Central memory CD8-positive, alpha-beta T cell (primary cell): Measurements from ENCODE around the gene FSTL4.

ENCODE experiments used
- ATAC-seq: fragments of 150-1000 bp; cut with Tn5 transposase; replicated peaks from 2 replicates; pipeline ENCODE4 v1.10.0; 2022; ENCODE audit warnings: mild to moderate bottlenecking, moderate FRiP score, moderate number of reproducible peaks; ENCODE audit not compliant: poor library complexity, severe bottlenecking; ENCODE audit errors: extremely low read depth
- DNase-seq, 2 donors: peaks; one replicate each; pipeline ENCODE4 v3.0.0; 2021; ENCODE audit warnings: low spot score in 2 of 2
- H3K27ac Mint-ChIP-seq: one replicate; pipeline ENCODE4 v1.8.0; 2022; ENCODE audit warnings: low read depth, mild to moderate bottlenecking, moderate library complexity, mixed read lengths
- H3K27me3 Mint-ChIP-seq: one replicate; pipeline ENCODE4 v1.8.0; 2022; ENCODE audit warnings: mixed read lengths
- H3K36me3 Mint-ChIP-seq: one replicate; pipeline ENCODE4 v1.8.0; 2022; ENCODE audit warnings: mild to moderate bottlenecking, moderate library complexity, mixed read lengths; ENCODE audit not compliant: insufficient read depth
- H3K4me1 Mint-ChIP-seq: one replicate; pipeline ENCODE4 v1.8.0; 2022; ENCODE audit warnings: mixed read lengths
- H3K4me3 Mint-ChIP-seq: one replicate; pipeline ENCODE4 v1.8.0; 2022; ENCODE audit warnings: mild to moderate bottlenecking, moderate library complexity, mixed read lengths
- H3K9me3 Mint-ChIP-seq: one replicate; pipeline ENCODE4 v1.8.0; 2022; ENCODE audit warnings: mixed read lengths

Gene FSTL4

DNA sequence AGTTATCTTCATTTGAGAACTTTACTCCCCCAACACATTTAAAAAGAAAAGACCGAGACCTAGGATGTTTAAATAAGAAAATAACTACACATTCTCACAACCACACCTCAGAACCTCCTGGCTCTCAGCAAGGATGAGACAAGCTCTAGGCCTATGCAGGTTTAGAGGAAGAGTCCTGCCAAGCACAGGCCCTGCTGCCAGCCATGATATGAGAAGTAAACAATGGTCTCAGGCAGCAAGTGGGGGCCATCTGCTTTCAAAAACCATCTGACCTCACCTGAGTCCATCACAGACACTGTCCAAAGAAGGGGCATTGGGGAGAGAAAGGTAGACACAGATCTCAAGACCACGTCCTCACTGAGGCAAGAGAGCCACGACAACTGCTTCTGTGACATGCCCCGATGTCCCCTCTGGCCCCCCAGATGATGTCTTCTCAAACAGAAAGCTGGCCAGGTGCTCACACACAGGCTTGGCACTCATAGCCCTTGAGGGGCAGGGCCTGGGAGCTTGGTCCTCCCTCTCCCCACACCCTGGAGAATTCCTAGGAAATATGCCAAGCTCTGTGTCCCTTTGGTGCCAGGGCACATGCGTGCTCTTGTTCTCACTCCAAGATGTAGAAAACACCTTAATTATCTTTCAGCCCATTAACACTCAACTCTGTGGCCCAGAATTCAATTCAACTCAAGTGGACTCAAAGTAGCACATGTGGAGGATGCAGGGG, 150.4 kb downstream of the FSTL4 start:
- ATAC-seq (no peak), DNase-seq (no peak)
- Mint-ChIP-seq H3K4me1 (peaks cover 6% of the 10 kb centered on the region), H3K27ac (no peak overlapping the region), H3K9me3 (no peaks in the 10 kb centered on the region), H3K27me3 (no peaks in the 10 kb centered on the region), H3K36me3 (peaks cover 2% of the 10 kb centered on the region), H3K4me3 (no peak overlapping the region)

DNA sequence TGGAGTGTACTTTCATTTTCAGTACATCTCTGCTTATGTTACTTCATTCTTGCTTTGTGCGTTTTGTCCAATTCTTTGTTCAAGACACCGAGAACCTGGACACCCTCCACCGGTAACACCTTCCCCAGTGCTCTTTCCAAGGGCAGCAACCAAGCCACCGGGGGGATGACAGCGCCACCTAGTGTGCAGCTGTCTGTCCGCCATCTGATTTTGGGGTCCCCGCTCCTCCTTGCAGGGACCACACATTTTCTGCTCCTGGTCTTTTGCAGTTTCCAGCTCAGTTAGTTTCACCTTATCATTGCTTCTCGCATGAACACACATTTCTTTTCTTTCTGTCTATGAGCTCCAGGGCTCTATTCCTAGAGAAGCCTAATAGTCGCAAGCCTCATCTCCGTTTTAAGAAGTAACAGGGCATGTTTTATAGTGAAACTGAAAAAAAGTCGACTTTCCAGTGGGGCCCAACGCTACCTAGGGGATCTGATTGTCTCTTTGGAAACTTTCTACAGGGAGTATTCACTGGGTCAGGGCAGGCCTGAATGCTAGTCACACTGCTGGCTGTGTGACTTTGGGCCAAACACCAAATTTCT, 152.1 kb downstream of the FSTL4 start:
- no peaks in the 10 kb centered on the region for H3K36me3 Mint-ChIP-seq
- H3K27ac Mint-ChIP-seq = no peak overlapping the region
- H3K27me3 Mint-ChIP-seq = no peaks in the 10 kb centered on the region
- H3K4me3 Mint-ChIP-seq = no peak overlapping the region
- peaks cover 6% of the 10 kb centered on the region for H3K4me1 Mint-ChIP-seq
- ATAC-seq (no peak), DNase-seq (no peak)
- no peaks in the 10 kb centered on the region for H3K9me3 Mint-ChIP-seq

DNA sequence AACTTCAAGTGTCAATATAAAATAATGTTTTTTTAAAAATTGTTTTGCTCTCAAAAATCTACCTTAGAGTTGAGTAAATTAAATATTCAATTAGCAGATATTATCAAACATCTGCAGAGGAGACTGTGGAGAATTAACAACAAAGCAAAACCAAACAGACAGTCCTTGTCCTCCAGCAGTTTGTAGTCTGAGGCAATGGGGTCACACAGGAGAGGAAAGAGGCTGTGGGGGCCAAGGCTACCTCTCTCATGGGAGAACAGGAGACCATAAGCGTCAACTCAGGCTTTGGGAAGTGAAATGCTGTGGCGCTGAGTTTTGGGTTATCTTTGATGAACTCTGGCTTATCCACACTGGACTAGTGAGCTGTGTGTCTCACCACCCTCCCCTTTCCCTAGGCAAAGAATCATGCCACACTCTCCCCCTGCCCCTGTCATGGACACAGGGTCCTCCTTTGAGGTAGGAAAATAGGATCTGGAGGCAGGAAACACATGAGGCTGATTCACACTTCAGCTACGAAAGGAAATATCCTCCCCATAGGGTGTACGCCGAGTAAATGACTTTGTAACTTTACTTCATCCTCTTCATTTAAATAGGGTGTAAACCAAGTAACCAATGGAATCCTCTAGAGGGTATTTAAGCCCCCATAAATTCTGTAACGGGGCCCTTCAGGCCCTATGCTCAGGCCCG, 152.7 kb downstream of the FSTL4 start:
- no peaks in the 10 kb centered on the region for H3K36me3 Mint-ChIP-seq
- DNase-seq (no peak), ATAC-seq (no peak)
- no peak overlapping the region for H3K27ac Mint-ChIP-seq
- H3K4me3 Mint-ChIP-seq = no peak overlapping the region
- H3K9me3 Mint-ChIP-seq = no peaks in the 10 kb centered on the region
- H3K4me1 Mint-ChIP-seq = peaks cover 6% of the 10 kb centered on the region
- H3K27me3 Mint-ChIP-seq = no peaks in the 10 kb centered on the region

GRCh38 chr5:133458435-133458834, 153.9 kb downstream of the FSTL4 start:
- no peak overlapping the region for H3K27ac Mint-ChIP-seq
- no peak overlapping the region for H3K4me3 Mint-ChIP-seq
- no peaks in the 10 kb centered on the region for H3K9me3 Mint-ChIP-seq
- no peaks in the 10 kb centered on the region for H3K36me3 Mint-ChIP-seq
- H3K27me3 Mint-ChIP-seq = peaks cover 2% of the 10 kb centered on the region
- ATAC-seq (no peak), DNase-seq (no peak)
- peaks cover 6% of the 10 kb centered on the region for H3K4me1 Mint-ChIP-seq

- Mint-ChIP-seq H3K9me3 (no peaks in the 10 kb centered on the region), H3K27me3 (peaks cover 10% of the 10 kb centered on the region), H3K4me3 (no peak overlapping the region), H3K36me3 (no peaks in the 10 kb centered on the region), H3K27ac (no peak overlapping the region), H3K4me1 (peaks cover 6% of the 10 kb centered on the region)
- no peak for ATAC-seq
- no peak for DNase-seq
These were observed 154.6 kb downstream of the FSTL4 start for GRCh38 chr5:133457439-133458355.

DNA sequence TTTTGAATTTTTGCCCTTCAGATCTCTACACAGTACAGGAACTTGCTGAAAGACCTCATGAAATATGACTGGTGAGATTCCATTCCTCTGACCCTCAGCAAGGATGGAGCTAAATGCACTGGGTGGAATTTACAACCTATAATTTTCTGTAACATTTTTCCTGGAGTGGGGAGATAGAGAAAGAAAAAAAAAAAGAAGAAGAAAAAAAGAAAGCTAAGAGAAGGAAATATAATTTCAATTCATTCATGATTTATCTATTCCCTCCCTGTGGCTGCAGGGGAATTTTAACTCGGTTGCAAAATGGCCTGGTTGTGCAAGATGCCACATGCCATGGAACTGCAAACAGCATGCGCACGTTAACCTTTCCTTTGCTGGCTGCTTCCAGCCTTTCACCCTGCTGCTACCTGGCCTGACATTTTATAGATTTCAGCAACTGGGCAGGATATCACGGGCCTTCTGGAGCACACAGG, 155.4 kb downstream of the FSTL4 start:
- no peak overlapping the region for H3K4me3 Mint-ChIP-seq
- no peak overlapping the region for H3K27ac Mint-ChIP-seq
- no peak for DNase-seq
- no peak for ATAC-seq
- H3K36me3 Mint-ChIP-seq = no peaks in the 10 kb centered on the region
- H3K27me3 Mint-ChIP-seq = peaks cover 17% of the 10 kb centered on the region
- peaks cover 6% of the 10 kb centered on the region for H3K4me1 Mint-ChIP-seq
- H3K9me3 Mint-ChIP-seq = no peaks in the 10 kb centered on the region

GRCh38 chr5:133455676-133456075, 156.7 kb downstream of the FSTL4 start:
- DNase-seq (no peak), ATAC-seq (no peak)
- no peaks in the 10 kb centered on the region for H3K9me3 Mint-ChIP-seq
- peaks cover 6% of the 10 kb centered on the region for H3K4me1 Mint-ChIP-seq
- H3K4me3 Mint-ChIP-seq = no peak overlapping the region
- H3K27me3 Mint-ChIP-seq = peaks cover 30% of the 10 kb centered on the region
- H3K36me3 Mint-ChIP-seq = no peaks in the 10 kb centered on the region
- H3K27ac Mint-ChIP-seq = no peak overlapping the region

- no peaks in the 10 kb centered on the region for H3K9me3 Mint-ChIP-seq
- no peak overlapping the region for H3K4me3 Mint-ChIP-seq
- no peak for ATAC-seq
- peaks cover 35% of the 10 kb centered on the region for H3K27me3 Mint-ChIP-seq
- H3K36me3 Mint-ChIP-seq = no peaks in the 10 kb centered on the region
- H3K27ac Mint-ChIP-seq = no peak overlapping the region
- DNase-seq = no peak
- H3K4me1 Mint-ChIP-seq = no peaks in the 10 kb centered on the region
These were observed 157.9 kb downstream of the FSTL4 start for GRCh38 chr5:133454442-133454841.

- peaks cover 35% of the 10 kb centered on the region for H3K27me3 Mint-ChIP-seq
- DNase-seq = no peak
- H3K27ac Mint-ChIP-seq = no peak overlapping the region
- H3K9me3 Mint-ChIP-seq = no peaks in the 10 kb centered on the region
- no peak for ATAC-seq
- H3K36me3 Mint-ChIP-seq = no peaks in the 10 kb centered on the region
- no peaks in the 10 kb centered on the region for H3K4me1 Mint-ChIP-seq
- H3K4me3 Mint-ChIP-seq = no peak overlapping the region
These were observed 158.5 kb downstream of the FSTL4 start for GRCh38 chr5:133453831-133454230.

- ATAC-seq (no peak), DNase-seq (no peak)
- H3K27me3 Mint-ChIP-seq = peaks cover 35% of the 10 kb centered on the region
- H3K4me3 Mint-ChIP-seq = no peak overlapping the region
- H3K36me3 Mint-ChIP-seq = no peaks in the 10 kb centered on the region
- H3K27ac Mint-ChIP-seq = no peak overlapping the region
- H3K4me1 Mint-ChIP-seq = no peaks in the 10 kb centered on the region
- no peaks in the 10 kb centered on the region for H3K9me3 Mint-ChIP-seq
These were observed 159.1 kb downstream of the FSTL4 start for GRCh38 chr5:133453084-133453780.

DNA sequence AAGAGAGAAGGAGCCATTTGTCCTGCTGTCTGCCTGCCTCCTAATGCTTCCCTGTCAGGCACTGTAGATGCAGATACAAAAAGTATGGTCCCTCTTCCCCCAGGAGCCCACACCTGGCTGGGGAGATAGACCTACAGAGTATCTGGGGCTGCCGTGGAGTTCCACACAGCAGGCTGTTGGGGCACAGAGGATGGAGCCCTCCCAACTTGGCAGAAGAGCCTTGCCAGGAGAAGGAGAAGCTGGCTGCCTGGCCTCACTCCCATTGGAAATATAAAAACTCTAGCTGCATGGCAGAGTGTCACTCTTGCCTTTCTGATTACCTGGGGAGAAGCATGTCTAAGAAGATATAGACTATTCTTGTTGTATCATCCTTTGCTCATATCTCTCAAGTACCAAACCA, 160.4 kb downstream of the FSTL4 start:
- Mint-ChIP-seq H3K27ac (no peak overlapping the region), H3K9me3 (no peaks in the 10 kb centered on the region), H3K36me3 (no peaks in the 10 kb centered on the region), H3K27me3 (peaks cover 35% of the 10 kb centered on the region), H3K4me3 (no peak overlapping the region), H3K4me1 (no peaks in the 10 kb centered on the region)
- DNase-seq (no peak), ATAC-seq (no peak)

DNA sequence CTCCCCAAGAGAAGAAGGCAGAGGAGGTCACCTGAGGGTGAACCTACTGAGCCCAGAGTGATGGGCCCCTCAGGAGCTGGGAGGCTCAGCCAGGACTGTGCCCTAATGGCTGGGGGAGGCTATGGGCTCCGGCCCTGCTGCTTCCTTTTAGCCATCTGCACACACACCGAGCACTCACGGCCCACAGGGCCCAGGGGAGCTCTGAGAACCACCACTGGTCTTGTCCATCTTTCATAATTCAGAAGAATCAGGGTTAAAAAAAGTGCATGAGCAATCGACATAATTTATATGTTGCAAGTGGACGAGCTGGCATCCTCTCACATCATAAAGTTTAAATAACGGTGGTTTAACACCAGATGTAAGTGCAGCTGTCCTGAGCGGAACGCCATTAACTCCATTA, 162.1 kb downstream of the FSTL4 start:
- Mint-ChIP-seq H3K9me3 (no peaks in the 10 kb centered on the region), H3K4me1 (no peaks in the 10 kb centered on the region)
- no peak for ATAC-seq

More for the DNA sequence above, 162.1 kb downstream of the FSTL4 start:
- Mint-ChIP-seq H3K27me3 (peaks cover 35% of the 10 kb centered on the region), H3K27ac (no peak overlapping the region), H3K4me3 (no peak overlapping the region), H3K36me3 (no peaks in the 10 kb centered on the region)
- no peak for DNase-seq
